HG02884 (cell line): ENCODE data around the gene KIF19.

Experiments used
- ATAC-seq: cut with Tn5 transposase; IDR thresholded peaks from one replicate; pipeline ENCODE4 v1.9.1; 2021; ENCODE audit warnings: mild to moderate bottlenecking, moderate library complexity; ENCODE audit not compliant: unreplicated experiment

Gene KIF19

DNA sequence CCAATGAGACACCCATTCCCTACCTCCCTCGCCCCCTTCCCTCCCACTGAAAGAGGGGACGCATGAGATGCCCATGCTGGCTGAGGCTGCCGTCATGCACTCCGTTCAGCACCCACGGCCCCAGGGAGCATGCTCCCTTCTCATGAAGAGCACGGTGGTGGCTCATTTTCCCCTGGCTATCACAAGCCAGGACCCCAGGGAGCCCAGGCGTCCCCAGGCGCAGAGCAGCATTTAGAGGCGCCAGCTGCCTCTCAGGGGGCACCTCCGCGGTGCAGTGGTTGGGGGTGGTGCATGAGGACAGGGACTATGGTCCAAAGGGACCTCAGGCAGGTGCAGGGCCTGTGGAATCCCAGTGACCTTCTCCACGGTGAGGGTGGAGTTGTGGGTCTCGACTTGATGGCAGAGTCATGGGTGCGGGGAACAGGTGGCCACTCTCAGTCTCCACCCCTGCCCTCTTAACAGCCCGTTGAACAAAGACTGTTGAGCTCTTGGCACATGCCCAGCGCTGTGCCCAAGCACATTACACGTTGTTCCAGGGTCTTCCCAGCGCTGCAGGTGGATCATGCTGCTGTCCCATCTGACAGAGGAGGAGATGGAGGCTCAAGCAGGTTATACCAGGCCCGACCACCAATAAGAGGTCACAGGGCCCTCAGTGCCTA lies 13.6 kb downstream of the KIF19 start:
- no peak for ATAC-seq

DNA sequence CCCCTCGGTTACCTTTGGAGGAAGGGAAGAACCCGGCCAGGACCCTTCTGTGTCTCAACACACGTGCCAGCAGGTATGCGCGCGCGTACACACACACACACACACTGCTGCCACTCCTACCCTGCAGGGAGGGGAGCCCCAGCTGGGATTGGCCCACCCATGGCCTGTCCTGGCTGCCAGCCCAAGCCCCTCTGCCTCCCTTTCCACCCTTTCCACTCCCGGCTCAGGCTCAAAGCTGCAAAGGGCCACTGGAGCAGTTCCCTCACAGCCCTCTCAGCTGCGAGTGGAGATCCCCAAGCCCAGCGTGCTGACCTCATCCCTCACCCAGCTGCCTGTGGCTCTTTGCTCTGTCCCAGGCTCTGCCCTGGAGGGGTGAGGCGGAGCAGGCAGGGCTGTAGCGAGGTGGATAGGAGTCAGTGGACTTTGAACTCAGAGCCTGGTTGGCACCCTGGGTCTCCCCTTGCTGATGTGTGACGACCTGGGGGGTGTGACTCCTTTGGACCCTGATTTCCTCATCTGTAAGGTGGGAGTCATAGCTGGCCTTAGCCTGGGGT lies 14.5 kb downstream of the KIF19 start:
- ATAC-seq = no peak

DNA sequence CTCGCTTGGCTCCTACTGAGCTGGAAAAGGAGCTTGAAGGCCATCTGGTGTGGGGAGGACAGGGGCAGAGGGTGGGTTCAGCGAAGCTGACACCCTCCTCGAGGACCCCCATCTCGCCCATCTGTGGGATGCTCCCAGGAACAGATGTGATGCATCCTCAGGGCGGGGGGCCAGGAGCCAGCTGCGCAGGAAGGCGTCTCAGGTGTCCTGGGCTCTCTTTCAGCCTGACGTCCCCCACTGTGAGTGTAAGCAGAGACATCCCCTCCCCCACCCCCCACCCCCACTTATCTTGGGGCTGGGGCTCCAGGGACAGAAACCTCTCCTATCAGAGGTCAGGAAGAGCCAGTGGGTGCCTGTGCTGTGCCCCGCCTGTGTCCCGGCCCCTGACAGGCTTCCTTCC lies 16.2 kb downstream of the KIF19 start:
- no peak for ATAC-seq

DNA sequence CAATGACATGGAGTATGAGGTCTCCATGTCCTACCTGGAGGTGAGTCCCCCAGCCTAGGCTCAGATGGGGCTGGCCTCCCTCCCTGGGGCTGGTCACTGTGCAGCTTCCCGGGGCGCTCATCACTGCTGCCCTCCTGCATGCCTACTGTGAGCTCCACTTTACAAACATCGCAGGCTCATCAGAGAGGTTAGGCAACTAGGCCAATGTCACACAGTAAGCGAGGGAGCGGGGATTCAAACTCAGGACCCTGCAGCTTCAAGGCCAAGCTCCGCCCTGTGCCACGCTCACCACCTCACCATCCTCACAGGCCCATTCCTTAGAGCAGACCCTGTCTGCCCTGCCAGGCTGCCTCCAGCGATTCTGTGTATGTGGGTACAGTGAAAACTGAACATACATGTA lies 17.1 kb downstream of the KIF19 start:
- no peak for ATAC-seq

DNA sequence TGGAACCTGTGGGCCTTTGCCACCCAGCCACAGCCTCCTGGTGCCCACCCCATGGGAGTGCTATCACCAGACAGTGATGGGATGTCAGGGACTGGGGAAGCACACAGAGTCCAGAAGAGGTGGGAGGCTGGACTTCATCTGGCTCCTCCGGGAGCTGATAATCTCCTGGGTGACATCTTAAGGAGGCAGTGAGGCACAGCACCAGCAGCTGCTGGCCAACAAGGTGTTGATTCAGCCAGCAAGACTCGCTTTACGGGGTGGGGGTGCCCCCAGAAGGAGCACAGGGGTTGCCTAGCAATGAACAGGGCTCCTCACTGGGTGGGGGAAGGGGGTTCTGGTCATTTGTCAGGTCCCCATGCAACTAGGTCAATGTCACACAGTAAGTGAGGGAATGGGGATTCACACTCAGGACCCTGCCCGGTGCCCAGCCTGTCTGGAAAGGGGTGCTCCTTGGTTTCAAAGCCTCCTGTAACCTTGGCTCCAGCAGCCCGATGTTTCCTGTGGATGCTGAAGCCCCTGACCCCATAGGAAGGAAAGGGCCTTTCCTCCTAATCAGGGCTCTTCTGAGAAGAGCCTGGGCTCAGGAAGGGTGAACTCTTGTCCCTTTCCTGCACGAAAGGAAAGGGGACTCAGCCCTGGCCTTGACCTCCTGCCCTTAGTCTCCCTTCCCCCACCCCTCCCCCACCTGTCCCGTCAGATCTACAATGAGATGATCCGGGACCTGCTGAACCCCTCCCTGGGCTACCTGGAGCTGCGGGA lies 17.7 kb downstream of the KIF19 start:
- ATAC-seq = no peak

DNA sequence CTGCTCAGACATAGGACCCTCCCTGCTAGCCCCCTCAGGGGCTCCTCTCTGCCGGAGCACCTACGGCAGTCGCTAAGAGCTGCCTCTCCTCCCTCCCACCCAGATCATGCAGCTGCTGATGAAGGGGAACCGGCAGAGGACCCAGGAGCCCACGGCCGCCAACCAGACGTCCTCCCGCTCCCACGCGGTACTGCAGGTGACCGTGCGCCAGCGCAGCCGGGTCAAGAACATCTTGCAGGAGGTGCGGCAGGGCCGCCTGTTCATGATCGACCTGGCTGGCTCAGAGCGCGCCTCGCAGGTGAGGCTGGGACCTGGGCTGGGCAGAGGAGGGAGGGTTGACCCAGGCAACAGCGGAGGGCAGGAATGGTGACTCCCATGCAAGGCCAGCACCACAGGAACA lies 18.6 kb downstream of the KIF19 start:
- no peak for ATAC-seq

DNA sequence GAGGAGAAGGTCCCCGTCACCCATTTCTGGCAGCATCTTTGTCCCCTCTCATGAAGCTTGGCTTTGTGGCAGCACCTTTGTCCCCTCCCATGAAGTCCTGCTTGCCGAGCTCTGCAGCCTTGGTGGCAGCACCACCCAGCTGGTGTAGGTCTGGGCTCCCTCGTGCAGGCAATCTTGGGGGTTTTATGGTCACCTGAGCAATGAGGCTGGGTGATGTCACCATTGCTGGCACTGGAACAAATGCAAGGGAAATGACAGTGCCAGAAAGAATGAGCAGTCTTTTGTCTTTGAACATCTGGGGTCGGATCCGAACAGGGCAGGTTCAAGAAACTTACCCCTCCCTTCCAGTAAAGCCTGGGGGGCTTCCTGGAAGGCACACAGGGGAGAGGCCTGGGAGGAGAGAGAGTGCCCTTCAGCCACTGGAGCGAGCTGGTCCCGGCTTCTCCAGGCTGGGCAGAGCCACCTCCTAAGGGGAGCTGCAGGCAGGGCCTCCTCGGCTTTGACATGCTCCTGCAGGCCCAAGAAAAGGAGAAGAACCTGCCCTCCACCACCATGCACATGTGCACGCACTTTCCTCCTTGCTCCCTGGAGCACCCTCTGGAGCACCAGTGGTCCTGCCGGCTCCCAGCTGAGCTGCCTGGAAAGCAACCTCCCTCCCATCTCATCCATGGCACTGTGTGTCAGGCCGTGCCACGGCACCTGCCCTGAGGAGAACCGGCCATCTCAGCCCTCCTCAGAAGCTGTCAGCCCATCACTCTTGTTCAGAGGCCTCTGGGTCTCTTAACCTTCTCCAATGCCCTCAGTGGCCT lies 19.6 kb downstream of the KIF19 start:
- ATAC-seq = no peak

DNA sequence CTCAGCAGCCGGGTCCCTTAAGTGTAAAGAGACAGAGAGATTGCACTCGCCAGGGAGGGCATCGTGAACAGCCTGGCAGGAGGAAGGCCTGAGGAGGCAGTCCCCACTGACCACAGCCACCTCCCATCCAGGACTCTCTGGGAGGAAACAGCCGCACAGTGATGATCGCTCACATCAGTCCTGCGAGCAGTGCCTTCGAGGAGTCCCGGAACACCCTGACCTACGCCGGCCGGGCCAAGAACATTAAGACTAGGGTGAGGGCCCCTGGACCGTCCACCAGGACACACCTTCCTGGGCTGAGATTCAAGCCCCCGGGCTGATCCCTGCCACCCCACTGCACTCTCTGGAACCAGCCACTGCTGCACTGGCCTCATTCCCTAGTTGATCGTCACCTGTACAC lies 21.6 kb downstream of the KIF19 start:
- ATAC-seq = no peak

DNA sequence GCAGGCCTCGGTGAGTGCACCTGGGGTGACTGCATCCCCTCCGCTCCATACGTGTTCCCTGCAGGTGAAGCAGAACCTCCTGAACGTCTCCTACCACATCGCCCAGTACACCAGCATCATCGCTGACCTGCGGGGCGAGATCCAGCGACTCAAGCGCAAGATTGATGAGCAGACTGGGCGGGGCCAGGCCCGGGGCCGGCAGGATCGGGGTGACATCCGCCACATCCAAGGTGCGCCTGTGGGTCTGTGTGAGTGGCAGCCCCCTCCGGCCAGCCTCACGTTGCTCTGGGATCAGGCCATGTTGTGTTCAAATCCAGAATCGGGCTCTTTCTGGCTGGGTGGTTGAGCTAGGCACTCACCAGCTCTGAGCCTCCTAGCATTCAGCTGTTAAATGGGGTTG lies 23.1 kb downstream of the KIF19 start:
- ATAC-seq = no peak

DNA sequence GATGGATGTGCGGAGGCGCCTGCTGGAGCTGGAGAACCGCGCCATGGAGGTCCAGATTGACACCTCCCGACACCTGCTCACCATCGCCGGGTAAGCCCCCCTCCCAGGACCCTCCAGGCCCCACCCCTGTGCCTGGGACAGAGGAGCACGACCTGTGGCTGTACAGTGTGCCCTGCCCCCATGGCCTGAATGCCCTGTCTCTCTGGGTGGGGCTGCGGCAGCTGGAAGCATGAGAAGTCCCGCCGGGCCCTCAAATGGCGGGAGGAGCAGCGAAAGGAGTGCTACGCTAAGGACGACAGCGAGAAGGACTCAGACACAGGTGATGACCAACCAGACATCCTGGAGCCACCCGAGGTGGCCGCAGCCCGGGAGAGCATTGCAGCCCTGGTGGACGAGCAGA lies 24.5 kb downstream of the KIF19 start:
- no peak for ATAC-seq

DNA sequence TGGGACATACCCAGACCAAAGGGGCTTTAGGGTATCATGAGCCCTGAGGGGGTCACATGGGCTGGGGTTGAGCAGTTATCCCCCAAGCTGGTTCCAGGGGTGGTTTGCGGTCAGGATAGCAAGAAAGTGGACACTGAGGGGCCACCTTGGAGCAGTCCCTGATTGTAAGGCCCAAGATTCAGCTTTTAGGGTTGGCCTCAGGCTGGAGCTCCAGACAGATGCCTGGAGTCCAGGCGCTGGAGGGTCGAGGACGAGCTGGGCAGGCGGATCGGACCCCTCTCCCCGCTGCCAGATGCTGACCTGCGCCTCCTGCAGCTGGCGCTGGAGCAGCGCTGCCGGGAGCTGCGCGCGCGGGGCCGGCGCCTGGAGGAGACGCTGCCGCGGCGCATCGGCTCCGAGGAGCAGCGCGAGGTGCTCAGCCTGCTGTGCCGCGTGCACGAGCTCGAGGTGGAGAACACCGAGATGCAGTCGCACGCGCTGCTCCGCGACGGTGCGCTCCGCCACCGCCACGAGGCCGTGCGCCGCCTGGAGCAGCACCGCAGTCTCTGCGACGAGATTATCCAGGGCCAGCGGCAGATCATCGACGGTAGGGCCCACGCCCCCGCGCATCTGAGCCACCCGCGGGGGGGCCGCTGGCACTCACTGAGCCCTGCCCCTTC lies 25.7 kb downstream of the KIF19 start:
- ATAC-seq = no peak

DNA sequence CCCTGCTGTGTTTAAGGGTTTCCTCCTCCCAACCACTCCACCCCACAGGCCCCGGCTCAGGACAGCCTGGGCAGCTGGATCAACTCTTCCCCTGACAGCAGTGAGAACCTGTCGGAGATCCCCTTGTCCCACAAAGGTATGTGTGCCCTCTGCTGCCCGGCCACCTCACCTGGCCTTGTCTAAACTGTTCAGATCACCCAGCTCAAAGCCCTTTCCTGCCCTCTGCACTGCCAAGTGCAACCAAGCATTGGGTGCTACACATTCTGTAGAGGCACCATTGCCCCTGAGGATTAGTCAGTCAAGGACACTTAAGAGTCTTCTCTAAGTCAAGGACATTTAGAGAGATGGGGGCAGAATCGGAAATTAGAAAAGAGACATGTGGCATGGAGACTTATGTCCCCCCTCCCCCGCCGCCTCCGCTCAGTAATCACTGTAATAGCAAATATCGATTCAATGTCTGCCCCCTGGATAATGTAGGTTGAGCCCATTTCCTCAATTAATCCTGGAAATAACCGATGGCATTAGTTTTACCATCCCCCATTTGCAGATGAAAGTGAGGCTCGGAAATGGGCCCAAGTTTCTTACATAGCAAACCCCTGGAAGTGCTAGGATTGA lies 27.5 kb downstream of the KIF19 start:
- ATAC-seq = no peak

DNA sequence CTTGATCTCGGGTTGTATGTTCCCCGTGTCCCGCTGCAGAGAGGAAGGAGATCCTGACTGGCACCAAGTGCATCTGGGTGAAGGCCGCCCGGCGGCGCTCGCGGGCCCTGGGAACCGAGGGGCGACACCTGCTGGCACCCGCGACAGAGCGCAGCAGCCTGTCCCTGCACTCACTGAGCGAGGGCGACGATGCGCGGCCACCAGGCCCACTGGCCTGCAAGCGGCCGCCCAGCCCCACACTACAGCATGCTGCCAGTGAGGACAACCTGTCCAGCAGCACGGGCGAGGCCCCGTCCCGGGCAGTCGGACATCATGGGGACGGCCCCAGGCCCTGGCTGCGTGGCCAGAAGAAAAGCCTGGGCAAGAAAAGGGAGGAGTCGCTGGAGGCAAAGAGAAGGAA lies 28.1 kb downstream of the KIF19 start:
- no peak for ATAC-seq

DNA sequence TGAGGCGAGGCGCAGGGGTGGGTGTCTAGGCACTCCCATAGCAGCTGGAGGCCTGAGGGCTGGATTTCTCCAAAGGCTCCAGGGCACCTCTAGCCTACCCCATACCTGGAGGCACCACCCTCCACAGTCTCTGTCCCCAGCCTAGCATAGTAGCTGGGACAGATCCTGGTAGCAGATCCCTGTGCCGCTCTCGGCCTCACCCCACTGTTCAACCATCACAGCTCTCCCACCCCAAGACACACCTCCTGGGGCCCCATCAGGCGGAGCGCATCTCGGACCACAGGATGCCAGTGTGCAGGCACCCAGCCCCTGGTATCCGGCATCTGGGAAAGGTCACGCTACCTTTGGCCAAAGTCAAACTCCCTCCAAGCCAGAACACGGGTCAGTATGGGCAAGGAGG lies 28.5 kb downstream of the KIF19 start:
- no peak for ATAC-seq

DNA sequence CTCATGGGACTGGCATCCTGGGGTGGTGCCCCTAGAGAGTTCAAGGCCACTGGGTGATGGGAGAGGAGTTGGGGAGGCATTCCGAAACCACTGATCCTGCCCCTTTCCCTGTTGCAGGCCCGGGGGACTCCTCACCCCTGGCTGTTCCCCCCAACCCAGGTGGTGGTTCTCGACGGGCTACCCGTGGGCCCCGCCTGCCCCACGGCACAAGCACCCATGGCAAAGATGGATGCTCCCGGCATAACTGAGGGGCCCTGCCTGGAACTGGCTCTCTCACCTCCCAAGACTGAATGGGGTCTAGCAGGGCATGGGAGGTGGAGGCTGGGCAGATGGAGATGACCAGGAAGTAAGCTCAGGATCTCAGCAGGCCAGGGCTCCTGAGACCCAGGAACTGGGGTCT lies 29.0 kb downstream of the KIF19 start:
- no peak for ATAC-seq

DNA sequence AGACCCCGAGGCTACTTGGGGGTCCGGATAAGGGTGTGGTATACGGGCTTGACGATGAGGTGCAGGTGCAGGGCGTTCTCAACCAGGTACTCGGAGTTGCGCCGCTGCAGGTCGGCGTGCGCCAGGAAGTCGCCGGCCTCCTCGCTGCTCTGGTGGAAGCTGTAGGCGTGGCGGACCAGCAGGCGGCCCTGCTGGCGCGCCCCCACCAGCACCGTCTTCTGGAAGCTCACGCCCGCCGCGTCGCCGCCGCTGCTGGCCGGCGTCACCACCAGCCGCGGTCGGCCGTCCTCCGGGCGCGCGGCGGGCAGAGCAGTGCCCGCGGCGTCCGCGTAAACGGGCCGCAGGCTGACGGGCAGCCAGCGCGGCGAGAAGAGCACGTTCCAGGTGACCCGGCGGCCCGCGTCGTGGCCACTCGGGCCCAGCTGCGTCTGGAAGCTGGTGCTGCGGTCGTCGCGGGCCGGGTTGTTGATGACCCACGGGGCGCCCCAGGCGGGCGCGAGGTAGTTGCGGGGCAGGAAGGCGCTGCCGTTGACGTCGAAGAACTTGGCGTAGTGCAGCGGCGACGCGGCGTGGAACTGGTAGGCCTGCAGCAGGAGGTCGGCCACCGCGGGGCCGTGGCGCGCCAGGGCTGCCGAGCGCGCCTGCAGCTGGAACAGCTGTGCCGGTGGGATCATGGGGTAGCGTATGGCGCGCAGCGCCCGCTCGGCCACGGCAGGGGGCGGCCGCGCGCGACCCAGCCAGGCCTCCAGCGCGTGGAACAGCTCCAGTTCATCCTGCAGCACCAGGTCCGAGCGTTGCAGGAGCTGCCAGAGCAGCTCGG lies 30.8 kb downstream of the KIF19 start:
- ATAC-seq = no peak

DNA sequence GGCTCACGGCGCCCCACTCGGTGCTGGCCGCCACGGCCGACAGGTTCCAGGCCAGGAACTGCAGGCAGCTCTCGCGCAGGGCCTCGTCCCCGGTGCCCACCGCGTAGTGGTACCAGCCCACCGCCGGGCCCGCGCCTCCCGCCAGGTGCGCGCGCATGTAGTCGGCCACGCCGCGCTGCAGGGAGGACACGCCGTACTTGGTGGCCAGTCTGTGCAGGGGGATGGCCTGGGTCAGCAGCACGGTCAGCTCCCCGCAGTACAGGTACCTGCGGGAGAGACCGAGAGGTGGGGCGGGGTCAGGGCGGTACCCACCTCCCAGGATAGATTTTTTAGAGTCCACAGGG lies 31.4 kb downstream of the KIF19 start:
- ATAC-seq = no peak

DNA sequence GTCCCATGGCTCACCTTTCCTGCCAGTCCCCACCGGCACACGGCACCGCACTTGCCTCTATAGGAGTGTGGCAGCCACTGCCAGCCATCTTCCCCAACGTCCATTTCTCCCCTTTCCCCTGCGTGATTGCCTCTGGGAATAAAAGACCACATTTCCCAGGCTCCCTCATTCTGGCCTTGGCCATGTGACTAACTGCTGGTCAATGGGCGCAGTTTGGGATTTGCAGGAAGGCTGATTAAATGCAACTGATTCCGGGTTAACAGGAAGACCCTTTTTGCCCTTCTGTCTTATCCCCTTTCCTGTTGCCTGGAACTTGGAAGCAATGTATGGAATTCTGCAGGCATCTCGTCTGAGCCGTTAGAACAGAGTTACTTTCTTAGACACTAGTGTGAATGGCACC lies 32.7 kb downstream of the KIF19 start:
- no peak for ATAC-seq

DNA sequence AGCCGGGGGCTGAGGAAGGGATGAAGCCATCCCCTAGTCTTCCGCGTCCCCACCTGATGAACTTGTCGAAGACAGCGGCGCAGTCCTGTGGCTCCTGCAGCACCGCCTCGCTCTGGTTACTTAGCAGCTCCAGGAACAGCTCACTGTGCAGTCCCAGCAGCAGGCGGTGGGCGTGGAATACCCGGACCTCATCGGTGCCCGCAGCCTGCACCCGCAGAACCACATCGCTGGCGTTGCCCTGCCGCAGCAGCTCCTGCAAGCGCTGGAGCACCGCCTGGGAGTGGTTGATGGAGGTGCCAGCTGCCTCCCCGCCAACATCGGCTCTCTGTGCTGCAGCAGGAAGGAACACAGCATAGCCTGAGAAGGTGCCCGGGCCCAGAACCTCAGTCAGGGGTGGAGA lies 33.9 kb downstream of the KIF19 start:
- no peak for ATAC-seq

DNA sequence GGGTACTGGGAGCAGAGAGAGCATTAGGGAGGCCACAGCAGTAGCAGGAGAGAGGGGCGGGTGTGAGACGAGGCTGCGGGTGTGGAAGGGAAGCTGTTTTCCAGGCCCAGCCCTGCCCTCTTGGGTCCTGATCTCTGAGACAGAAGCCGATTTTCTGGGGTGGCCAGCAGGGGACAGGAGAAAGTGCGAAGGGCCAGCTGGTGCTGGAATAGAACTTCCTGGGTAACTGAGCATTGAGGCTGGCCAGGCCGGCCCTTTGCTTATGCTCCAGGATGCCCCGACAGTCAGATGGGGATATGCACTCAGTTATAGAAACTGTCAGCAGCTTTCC lies 34.8 kb downstream of the KIF19 start:
- no peak for ATAC-seq
